OCI-LY7 (cell line): Measurements from ENCODE around the gene SYT11.

ENCODE experiments used
- CTCF ChIP-seq: fragments of 200-600 bp; sonication (generic); conservative IDR thresholded peaks from 2 replicates; pipeline ENCODE4 v1.5.1; 2014; ENCODE audit warnings: mild to moderate bottlenecking, antibody characterized with exemption, low read length, moderate library complexity, mixed read lengths
- EZH2phosphoT487 ChIP-seq: fragments of 200-600 bp; sonication (generic); IDR thresholded peaks from 2 replicates; pipeline ENCODE4 v1.6.1; 2018; ENCODE audit warnings: low read depth, borderline replicate concordance, mild to moderate bottlenecking, mixed run types, antibody characterized with exemption, low read length, moderate library complexity, mixed read lengths

GRCh38 chr1:155813672-155814071 is 45.7 kb upstream of the SYT11 start:
- TF ChIP-seq CTCF (no peak), EZH2phosphoT487 (no peak)
